ENCODE results near the gene PRKRA. TPM values are rescaled to one million over a fixed set of nuclear protein-coding genes. Genes with fewer than 3 reads are reported as not detected.

The PRKRA gene
- total and polyA plus RNA-seq, 2 experiments from 2014 or later = 50.0 to 64.3 TPM

DNA sequence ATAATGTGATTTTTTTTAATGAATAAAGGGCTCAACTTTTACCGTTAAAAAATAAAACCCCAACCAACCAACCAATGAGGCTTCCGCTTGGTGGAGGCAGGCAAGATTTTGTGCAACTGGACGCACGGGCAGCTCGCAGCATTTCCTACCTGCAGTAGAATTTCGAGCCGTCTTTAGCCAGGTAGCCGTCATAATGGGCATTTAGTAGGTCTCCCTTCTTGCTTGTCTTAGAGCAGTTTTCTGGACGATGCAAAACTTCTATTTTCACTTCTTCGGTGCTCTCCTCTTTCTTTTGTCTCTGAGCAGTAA is 27.1 kb upstream of the PRKRA start:
- no peaks in the 10 kb centered on the region for H3K36me3 ChIP-seq (ENCODE audit: low read depth)
- H3F3A ChIP-seq (ENCODE audit: insufficient read depth) = peaks cover 12% of the 10 kb centered on the region
- peak overlapping the region; percentile 100 for H3K4me3 ChIP-seq
- H3K9me3 ChIP-seq (ENCODE audit: low read depth) = no peaks in the 10 kb centered on the region
- H3K27me3 ChIP-seq (replicated peaks; ENCODE audit: insufficient read depth) = no peaks in the 10 kb centered on the region
- no peaks in the 10 kb centered on the region for H4K20me1 ChIP-seq (ENCODE audit: insufficient read depth)
- no peaks in the 10 kb centered on the region for H3K9me2 ChIP-seq (ENCODE audit: insufficient read depth)
- peak overlapping the region; percentile 99 for H3K27ac ChIP-seq
- H2AFZ ChIP-seq = peak overlapping the region; percentile 100
- TF ChIP-seq EZH2phosphoT487 (IDR thresholded peaks at IDR 0.05; ENCODE audit: insufficient read depth, low read depth) (no peak), EZH2 (IDR thresholded peaks at IDR 0.05; ENCODE audit: insufficient read depth, poor library complexity, severe bottlenecking) (no peak)
- in situ Hi-C loops (cut with MboI) = no loop called here
- peaks cover 30% of the 10 kb centered on the region for H3K4me1 ChIP-seq (ENCODE audit: insufficient read depth)
- peak overlapping the region; percentile 100 for H3K4me2 ChIP-seq (ENCODE audit: unreplicated experiment)
- WGBS, 2 experiments (ENCODE audit: low coverage in 1 of 2, low lambda C conversion rate in 2 of 2, missing lambda C conversion rate in 2 of 2) = 1% methylated on average over 10 of the region's 10 CpGs
- H3K9ac ChIP-seq = peak overlapping the region; percentile 100
- H3K79me2 ChIP-seq (ENCODE audit: insufficient read depth) = peaks cover 47% of the 10 kb centered on the region
- DNase-seq = peak; percentile 68

DNA sequence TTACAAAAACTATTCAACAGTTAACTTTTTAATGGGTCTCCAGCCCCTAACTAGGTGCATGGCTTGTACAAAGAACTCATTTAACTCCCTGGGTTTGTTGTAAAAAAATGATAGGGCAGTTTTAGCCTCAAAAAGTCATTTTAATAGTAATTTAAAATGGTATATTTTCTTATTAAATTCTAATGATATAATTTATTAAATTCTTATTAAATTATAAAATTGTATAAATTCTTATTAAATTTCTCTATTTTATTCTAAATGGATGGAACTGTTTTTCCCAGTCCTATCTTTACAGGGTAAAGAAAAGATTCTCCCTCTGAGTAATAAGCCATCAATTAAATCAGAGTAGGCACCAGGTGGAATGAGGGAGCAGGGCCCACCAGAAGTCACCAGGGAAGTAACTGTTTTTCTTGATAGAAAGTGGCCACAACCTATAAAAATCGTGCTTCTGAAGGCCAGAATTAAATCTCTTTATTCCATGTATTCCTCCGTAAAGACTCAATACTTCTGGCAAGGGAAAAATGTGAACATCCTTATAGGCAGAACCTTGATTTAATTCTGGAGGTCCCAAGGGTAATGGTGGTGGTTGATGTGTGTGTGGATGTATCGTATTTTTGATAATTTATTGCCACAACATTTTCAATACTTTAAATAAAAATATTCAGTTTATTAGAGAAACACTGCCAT is 26.6 kb upstream of the PRKRA start:
- peak overlapping the region; percentile 100 for H2AFZ ChIP-seq
- H3K27me3 ChIP-seq (replicated peaks; ENCODE audit: insufficient read depth) = no peaks in the 10 kb centered on the region
- TF ChIP-seq EZH2 (IDR thresholded peaks at IDR 0.05; ENCODE audit: insufficient read depth, poor library complexity, severe bottlenecking) (no peak), EZH2phosphoT487 (IDR thresholded peaks at IDR 0.05; ENCODE audit: insufficient read depth, low read depth) (no peak)
- H3K9ac ChIP-seq = peak overlapping the region; percentile 100
- WGBS, 2 experiments (ENCODE audit: low coverage in 1 of 2, low lambda C conversion rate in 2 of 2, missing lambda C conversion rate in 2 of 2) = 1 to 4% methylated on average over 3 of the region's 3 CpGs
- H3K9me3 ChIP-seq (ENCODE audit: low read depth) = no peaks in the 10 kb centered on the region
- H3K36me3 ChIP-seq (ENCODE audit: low read depth) = no peaks in the 10 kb centered on the region
- peak overlapping the region; percentile 100 for H3K4me3 ChIP-seq
- H3K4me1 ChIP-seq (ENCODE audit: insufficient read depth) = peaks cover 30% of the 10 kb centered on the region
- H4K20me1 ChIP-seq (ENCODE audit: insufficient read depth) = no peaks in the 10 kb centered on the region
- peak overlapping the region; percentile 100 for H3K4me2 ChIP-seq (ENCODE audit: unreplicated experiment)
- H3K9me2 ChIP-seq (ENCODE audit: insufficient read depth) = no peaks in the 10 kb centered on the region
- H3K79me2 ChIP-seq (ENCODE audit: insufficient read depth) = peaks cover 42% of the 10 kb centered on the region
- DNase-seq = no peak
- peak overlapping the region; percentile 99 for H3K27ac ChIP-seq
- in situ Hi-C loops (cut with MboI) = no loop called here
- peaks cover 12% of the 10 kb centered on the region for H3F3A ChIP-seq (ENCODE audit: insufficient read depth)

- H3K4me3 ChIP-seq = no peak overlapping the region
- H3F3A ChIP-seq (ENCODE audit: insufficient read depth) = peaks cover 12% of the 10 kb centered on the region
- H2AFZ ChIP-seq = no peak overlapping the region
- in situ Hi-C loops (cut with MboI) = no loop called here
- H3K4me2 ChIP-seq (ENCODE audit: unreplicated experiment) = peak overlapping the region; percentile 100
- H3K4me1 ChIP-seq (ENCODE audit: insufficient read depth) = peaks cover 21% of the 10 kb centered on the region
- H3K9ac ChIP-seq = no peak overlapping the region
- no peaks in the 10 kb centered on the region for H4K20me1 ChIP-seq (ENCODE audit: insufficient read depth)
- H3K36me3 ChIP-seq (ENCODE audit: low read depth) = no peaks in the 10 kb centered on the region
- peaks cover 31% of the 10 kb centered on the region for H3K79me2 ChIP-seq (ENCODE audit: insufficient read depth)
- TF ChIP-seq EZH2 (IDR thresholded peaks at IDR 0.05; ENCODE audit: insufficient read depth, poor library complexity, severe bottlenecking) (no peak), EZH2phosphoT487 (IDR thresholded peaks at IDR 0.05; ENCODE audit: insufficient read depth, low read depth) (no peak)
- no peak for DNase-seq
- H3K27me3 ChIP-seq (replicated peaks; ENCODE audit: insufficient read depth) = no peaks in the 10 kb centered on the region
- H3K27ac ChIP-seq = no peak overlapping the region
- H3K9me3 ChIP-seq (ENCODE audit: low read depth) = no peaks in the 10 kb centered on the region
- H3K9me2 ChIP-seq (ENCODE audit: insufficient read depth) = no peaks in the 10 kb centered on the region
Observed at GRCh38 chr2:178476477-178476876, 25.5 kb upstream of the PRKRA start.

DNA sequence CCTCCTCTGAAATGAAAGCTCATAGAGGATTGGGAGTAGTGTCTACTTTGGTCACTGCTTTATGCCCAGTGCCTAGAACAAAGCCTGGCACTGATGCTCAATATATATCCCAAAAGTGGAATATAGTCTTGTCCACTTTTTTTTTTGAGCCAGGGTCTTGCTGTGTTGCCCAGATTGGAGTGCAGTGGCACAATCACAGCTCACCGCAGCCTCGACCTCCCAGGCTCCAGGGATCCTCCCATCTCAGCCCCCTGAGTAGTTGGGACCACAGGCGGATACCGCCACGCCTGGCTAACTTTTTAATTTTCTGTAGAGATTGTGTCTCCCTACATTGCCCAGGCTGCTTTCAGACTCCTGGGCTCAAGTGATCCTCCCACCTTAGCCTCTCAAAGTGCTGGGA is 23.6 kb upstream of the PRKRA start:
- Histone ChIP-seq H3K27ac (no peak overlapping the region), H3K9me2 (ENCODE audit: insufficient read depth) (no peaks in the 10 kb centered on the region), H3K4me1 (ENCODE audit: insufficient read depth) (peaks cover 15% of the 10 kb centered on the region), H3F3A (ENCODE audit: insufficient read depth) (peaks cover 9% of the 10 kb centered on the region), H3K9ac (no peak overlapping the region), H3K27me3 (replicated peaks; ENCODE audit: insufficient read depth) (no peaks in the 10 kb centered on the region), H2AFZ (no peak overlapping the region), H3K9me3 (ENCODE audit: low read depth) (no peaks in the 10 kb centered on the region), H3K79me2 (ENCODE audit: insufficient read depth) (peaks cover 21% of the 10 kb centered on the region), H3K4me3 (no peak overlapping the region), H3K36me3 (ENCODE audit: low read depth) (no peaks in the 10 kb centered on the region), H4K20me1 (ENCODE audit: insufficient read depth) (no peaks in the 10 kb centered on the region), H3K4me2 (ENCODE audit: unreplicated experiment) (no peak overlapping the region)
- WGBS, 2 experiments (ENCODE audit: low coverage in 1 of 2, low lambda C conversion rate in 2 of 2, missing lambda C conversion rate in 2 of 2) = 94 to 99% methylated on average over 5 of the region's 5 CpGs
- in situ Hi-C loops (cut with MboI) = no loop called here
- DNase-seq = no peak
- TF ChIP-seq EZH2 (IDR thresholded peaks at IDR 0.05; ENCODE audit: insufficient read depth, poor library complexity, severe bottlenecking) (no peak), EZH2phosphoT487 (IDR thresholded peaks at IDR 0.05; ENCODE audit: insufficient read depth, low read depth) (no peak)

DNA sequence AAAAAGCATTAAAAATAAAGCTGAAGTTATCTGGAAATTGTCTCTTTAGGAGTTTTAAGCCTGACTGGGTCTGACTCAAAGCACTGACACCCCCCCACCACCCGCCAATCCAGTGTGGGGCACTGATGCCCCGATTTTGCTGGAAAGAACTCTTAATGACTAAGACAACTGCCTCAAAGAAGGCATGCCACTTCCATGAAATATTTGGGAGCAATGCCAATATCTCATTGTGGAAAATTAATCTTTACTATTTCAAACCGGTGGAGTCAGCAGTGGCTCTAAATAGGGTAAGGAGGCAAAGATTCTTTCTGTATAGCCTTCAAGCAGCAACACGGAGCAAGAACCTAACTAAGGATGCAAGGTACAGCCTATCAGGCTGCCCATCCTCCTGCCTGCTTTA is 23.0 kb upstream of the PRKRA start:
- in situ Hi-C loops (cut with MboI) = no loop called here
- Histone ChIP-seq H2AFZ (no peak overlapping the region), H3K9me2 (ENCODE audit: insufficient read depth) (no peaks in the 10 kb centered on the region), H4K20me1 (ENCODE audit: insufficient read depth) (no peaks in the 10 kb centered on the region), H3K27ac (no peak overlapping the region), H3F3A (ENCODE audit: insufficient read depth) (peaks cover 4% of the 10 kb centered on the region), H3K9ac (no peak overlapping the region), H3K79me2 (ENCODE audit: insufficient read depth) (peaks cover 21% of the 10 kb centered on the region), H3K9me3 (ENCODE audit: low read depth) (no peaks in the 10 kb centered on the region), H3K4me1 (ENCODE audit: insufficient read depth) (peaks cover 11% of the 10 kb centered on the region), H3K4me2 (ENCODE audit: unreplicated experiment) (no peak overlapping the region), H3K27me3 (replicated peaks; ENCODE audit: insufficient read depth) (no peaks in the 10 kb centered on the region), H3K36me3 (ENCODE audit: low read depth) (no peaks in the 10 kb centered on the region), H3K4me3 (no peak overlapping the region)
- TF ChIP-seq EZH2phosphoT487 (IDR thresholded peaks at IDR 0.05; ENCODE audit: insufficient read depth, low read depth) (no peak), EZH2 (IDR thresholded peaks at IDR 0.05; ENCODE audit: insufficient read depth, poor library complexity, severe bottlenecking) (no peak)
- peak; percentile 48 for DNase-seq
- 52% methylated on average over 4 of the region's 4 CpGs for WGBS, 2 experiments (ENCODE audit: low coverage in 1 of 2, low lambda C conversion rate in 2 of 2, missing lambda C conversion rate in 2 of 2)

Data from GM23248 (cell line).